ENCODE measurements around the gene CAPN5. TPM values are rescaled to one million over a fixed set of nuclear protein-coding genes. Genes with fewer than 3 reads are reported as not detected.

The CAPN5 gene
- polyA plus RNA-seq, 4 donors, result 43.8 to 61.1 (median 54.7) TPM

- 83 to 92% (median 89%) methylated on average over 12 of the region's 12 CpGs for WGBS, 3 donors
- Histone ChIP-seq H3K36me3 (ENCODE audit: control insufficient read depth in 3 of 3, insufficient read depth in 2 of 3, low read depth in 1 of 3, low read length in 3 of 3) (peaks cover 0 to 74% (median 0%) of the 10 kb centered on the region in 3 donors), H3K4me1 (ENCODE audit: control insufficient read depth in 3 of 3, insufficient read depth in 2 of 3, low read depth in 1 of 3, low read length in 2 of 3) (peaks cover 6 to 74% (median 12%) of the 10 kb centered on the region in 3 donors), H3K4me3 (ENCODE audit: low read depth in 1 of 3, low read length in 3 of 3) (no peak overlapping the region), H3K27ac (ENCODE audit: low read depth in 1 of 3, low read length in 2 of 3) (peak overlapping the region in 1 of 3 donors; percentile 51), H3K9me3 (ENCODE audit: control insufficient read depth in 2 of 2, insufficient read depth in 1 of 2, low read depth in 1 of 2, low read length in 1 of 2) (no peaks in the 10 kb centered on the region), H3K27me3 (ENCODE audit: control insufficient read depth in 3 of 3, insufficient read depth in 3 of 3, low read length in 3 of 3) (no peaks in the 10 kb centered on the region)
- DNase-seq, result no peak
- FAIRE-seq, result no peak
Measured at GRCh38 chr11:77083566-77084245, 16.9 kb downstream of the CAPN5 start.

DNA sequence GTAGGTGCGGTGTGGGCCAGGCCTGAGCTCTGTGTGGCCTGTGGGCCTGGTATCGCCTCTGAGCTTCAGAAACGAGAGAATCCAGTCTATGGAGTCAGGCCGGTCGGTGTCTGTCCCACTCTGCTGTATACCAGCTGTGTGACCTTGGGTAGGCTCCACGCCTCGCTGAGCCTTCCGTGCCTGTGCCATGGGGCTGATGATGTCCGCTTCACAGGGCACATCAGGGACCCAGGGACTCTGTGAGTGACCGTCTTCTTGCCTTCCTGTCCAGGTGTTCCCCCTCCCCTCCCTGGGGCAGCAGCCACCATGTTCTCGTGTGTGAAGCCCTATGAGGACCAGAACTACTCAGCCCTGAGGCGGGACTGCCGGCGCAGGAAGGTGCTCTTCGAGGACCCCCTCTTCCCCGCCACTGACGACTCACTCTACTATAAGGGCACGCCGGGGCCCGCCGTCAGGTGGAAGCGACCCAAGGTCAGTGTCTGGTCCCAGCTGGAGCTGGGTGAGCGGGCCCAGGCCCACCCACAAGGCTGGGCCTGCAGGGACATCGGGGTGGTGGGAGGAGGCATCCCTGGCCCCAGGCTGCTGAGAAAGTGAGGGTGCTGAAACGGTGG, 17.9 kb downstream of the CAPN5 start:
- Histone ChIP-seq H3K27ac (ENCODE audit: low read depth in 1 of 3, low read length in 2 of 3) (peak overlapping the region in 2 of 3 donors; percentile 51 to 98), H3K4me1 (ENCODE audit: control insufficient read depth in 3 of 3, insufficient read depth in 2 of 3, low read depth in 1 of 3, low read length in 2 of 3) (peaks cover 6 to 82% (median 15%) of the 10 kb centered on the region in 3 donors)
- 78 to 87% (median 82%) methylated on average over 21 to 25 of the region's 25 CpGs for WGBS, 3 donors

GRCh38 chr11:77085652-77086051, 18.9 kb downstream of the CAPN5 start:
- Histone ChIP-seq H3K27ac (ENCODE audit: low read depth in 1 of 3, low read length in 2 of 3) (peak overlapping the region; percentile 94 to 98 (median 96)), H3K9me3 (ENCODE audit: control insufficient read depth in 2 of 2, insufficient read depth in 1 of 2, low read depth in 1 of 2, low read length in 1 of 2) (no peaks in the 10 kb centered on the region), H3K27me3 (ENCODE audit: control insufficient read depth in 3 of 3, insufficient read depth in 3 of 3, low read length in 3 of 3) (no peaks in the 10 kb centered on the region), H3K4me3 (ENCODE audit: low read depth in 1 of 3, low read length in 3 of 3) (no peak overlapping the region), H3K36me3 (ENCODE audit: control insufficient read depth in 3 of 3, insufficient read depth in 2 of 3, low read depth in 1 of 3, low read length in 3 of 3) (peaks cover 0 to 83% (median 0%) of the 10 kb centered on the region in 3 donors), H3K4me1 (ENCODE audit: control insufficient read depth in 3 of 3, insufficient read depth in 2 of 3, low read depth in 1 of 3, low read length in 2 of 3) (peaks cover 6 to 90% (median 12%) of the 10 kb centered on the region in 3 donors)
- 61 to 86% (median 77%) methylated on average over 6 of the region's 6 CpGs for WGBS, 3 donors
- no peak for DNase-seq
- no peak for FAIRE-seq

More for the DNA sequence above, 17.9 kb downstream of the CAPN5 start:
- H3K4me3 ChIP-seq (ENCODE audit: low read depth in 1 of 3, low read length in 3 of 3), result no peak overlapping the region
- no peak for FAIRE-seq
- no peaks in the 10 kb centered on the region for H3K9me3 ChIP-seq (ENCODE audit: control insufficient read depth in 2 of 2, insufficient read depth in 1 of 2, low read depth in 1 of 2, low read length in 1 of 2)
- H3K36me3 ChIP-seq (ENCODE audit: control insufficient read depth in 3 of 3, insufficient read depth in 2 of 3, low read depth in 1 of 3, low read length in 3 of 3), result peaks cover 0 to 79% (median 0%) of the 10 kb centered on the region in 3 donors
- no peak for DNase-seq
- no peaks in the 10 kb centered on the region for H3K27me3 ChIP-seq (ENCODE audit: control insufficient read depth in 3 of 3, insufficient read depth in 3 of 3, low read length in 3 of 3)

- peak overlapping the region; percentile 94 to 98 (median 96) for H3K27ac ChIP-seq (ENCODE audit: low read depth in 1 of 3, low read length in 2 of 3)
- no peaks in the 10 kb centered on the region for H3K9me3 ChIP-seq (ENCODE audit: control insufficient read depth in 2 of 2, insufficient read depth in 1 of 2, low read depth in 1 of 2, low read length in 1 of 2)
- DNase-seq, result peak; percentile 95 to 97
- H3K4me1 ChIP-seq (ENCODE audit: control insufficient read depth in 3 of 3, insufficient read depth in 2 of 3, low read depth in 1 of 3, low read length in 2 of 3), result peaks cover 6 to 87% (median 13%) of the 10 kb centered on the region in 3 donors
- 17 to 64% (median 39%) methylated on average over 22 to 23 of the region's 23 CpGs for WGBS, 3 donors
- H3K27me3 ChIP-seq (ENCODE audit: control insufficient read depth in 3 of 3, insufficient read depth in 3 of 3, low read length in 3 of 3), result no peaks in the 10 kb centered on the region
- H3K4me3 ChIP-seq (ENCODE audit: low read depth in 1 of 3, low read length in 3 of 3), result no peak overlapping the region
- no peak for FAIRE-seq
- H3K36me3 ChIP-seq (ENCODE audit: control insufficient read depth in 3 of 3, insufficient read depth in 2 of 3, low read depth in 1 of 3, low read length in 3 of 3), result peaks cover 0 to 80% (median 0%) of the 10 kb centered on the region in 3 donors
Measured at GRCh38 chr11:77086521-77087472, 20.0 kb downstream of the CAPN5 start.

- no peak for FAIRE-seq
- Histone ChIP-seq H3K27me3 (ENCODE audit: control insufficient read depth in 3 of 3, insufficient read depth in 3 of 3, low read length in 3 of 3) (no peaks in the 10 kb centered on the region), H3K36me3 (ENCODE audit: control insufficient read depth in 3 of 3, insufficient read depth in 2 of 3, low read depth in 1 of 3, low read length in 3 of 3) (peaks cover 0 to 79% (median 0%) of the 10 kb centered on the region in 3 donors), H3K4me1 (ENCODE audit: control insufficient read depth in 3 of 3, insufficient read depth in 2 of 3, low read depth in 1 of 3, low read length in 2 of 3) (peaks cover 6 to 77% (median 13%) of the 10 kb centered on the region in 3 donors), H3K9me3 (ENCODE audit: control insufficient read depth in 2 of 2, insufficient read depth in 1 of 2, low read depth in 1 of 2, low read length in 1 of 2) (no peaks in the 10 kb centered on the region), H3K27ac (ENCODE audit: low read depth in 1 of 3, low read length in 2 of 3) (peak overlapping the region; percentile 94 to 98 (median 96)), H3K4me3 (ENCODE audit: low read depth in 1 of 3, low read length in 3 of 3) (no peak overlapping the region)
- DNase-seq, result no peak
- 73 to 87% (median 81%) methylated on average over 9 of the region's 9 CpGs for WGBS, 3 donors
Measured at GRCh38 chr11:77087723-77088225, 21.0 kb downstream of the CAPN5 start.

- FAIRE-seq (no peak), DNase-seq (peak; percentile 72 to 81)
- H3K27me3 ChIP-seq (ENCODE audit: control insufficient read depth in 3 of 3, insufficient read depth in 3 of 3, low read length in 3 of 3), result no peaks in the 10 kb centered on the region
- no peaks in the 10 kb centered on the region for H3K9me3 ChIP-seq (ENCODE audit: control insufficient read depth in 2 of 2, insufficient read depth in 1 of 2, low read depth in 1 of 2, low read length in 1 of 2)
- peaks cover 0 to 79% (median 0%) of the 10 kb centered on the region in 3 donors for H3K36me3 ChIP-seq (ENCODE audit: control insufficient read depth in 3 of 3, insufficient read depth in 2 of 3, low read depth in 1 of 3, low read length in 3 of 3)
- H3K4me3 ChIP-seq (ENCODE audit: low read depth in 1 of 3, low read length in 3 of 3), result no peak overlapping the region
- H3K4me1 ChIP-seq (ENCODE audit: control insufficient read depth in 3 of 3, insufficient read depth in 2 of 3, low read depth in 1 of 3, low read length in 2 of 3), result peaks cover 3 to 71% (median 13%) of the 10 kb centered on the region in 3 donors
- H3K27ac ChIP-seq (ENCODE audit: low read depth in 1 of 3, low read length in 2 of 3), result peak overlapping the region; percentile 72 to 98 (median 96)
- 25 to 55% (median 37%) methylated on average over 10 to 11 of the region's 11 CpGs for WGBS, 3 donors
Measured at GRCh38 chr11:77088236-77089003, 21.6 kb downstream of the CAPN5 start.

DNA sequence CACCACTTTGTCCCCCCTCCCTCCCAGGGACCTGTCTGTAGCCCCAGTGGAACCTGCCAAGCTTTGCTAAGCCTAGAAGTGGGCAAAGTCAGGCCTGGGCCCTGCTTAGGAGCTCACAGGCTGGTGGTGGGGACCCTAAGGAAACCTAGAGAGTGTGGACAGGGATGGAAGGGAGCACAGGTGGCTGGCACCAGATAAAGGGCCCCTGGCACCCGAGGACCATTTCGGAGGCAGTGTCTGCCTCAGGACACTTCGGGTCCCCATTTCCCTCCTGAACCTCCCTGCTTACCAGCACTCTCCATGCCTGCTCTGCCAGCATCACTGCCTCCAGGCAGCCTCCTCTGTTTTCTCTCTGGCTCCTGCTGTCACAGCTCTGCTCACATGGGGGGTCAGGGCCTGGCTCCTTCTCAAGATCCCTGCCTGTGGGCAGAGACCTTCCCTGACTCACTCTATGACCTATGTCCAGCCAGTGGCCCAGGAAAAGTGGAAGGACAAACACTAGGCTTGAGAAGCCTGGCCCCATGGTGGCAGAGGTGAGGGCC, 22.3 kb downstream of the CAPN5 start:
- no peaks in the 10 kb centered on the region for H3K9me3 ChIP-seq (ENCODE audit: control insufficient read depth in 2 of 2, insufficient read depth in 1 of 2, low read depth in 1 of 2, low read length in 1 of 2)
- no peak overlapping the region for H3K4me3 ChIP-seq (ENCODE audit: low read depth in 1 of 3, low read length in 3 of 3)
- FAIRE-seq (no peak), DNase-seq (no peak)
- peak overlapping the region; percentile 72 to 98 (median 96) for H3K27ac ChIP-seq (ENCODE audit: low read depth in 1 of 3, low read length in 2 of 3)
- peaks cover 3 to 64% (median 13%) of the 10 kb centered on the region in 3 donors for H3K4me1 ChIP-seq (ENCODE audit: control insufficient read depth in 3 of 3, insufficient read depth in 2 of 3, low read depth in 1 of 3, low read length in 2 of 3)
- H3K36me3 ChIP-seq (ENCODE audit: control insufficient read depth in 3 of 3, insufficient read depth in 2 of 3, low read depth in 1 of 3, low read length in 3 of 3), result peaks cover 0 to 79% (median 2%) of the 10 kb centered on the region in 3 donors
- 42 to 65% (median 49%) methylated on average over 3 of the region's 3 CpGs for WGBS, 3 donors
- H3K27me3 ChIP-seq (ENCODE audit: control insufficient read depth in 3 of 3, insufficient read depth in 3 of 3, low read length in 3 of 3), result no peaks in the 10 kb centered on the region
